Activated T-helper 2 cell treated with anti-CD3 and anti-CD28 coated beads, Interferon-gamma antibody, Interleukin-2, Interleukin-4, amounts not matched to agents 10 μg/mL and 5 μg/mL and 100 μg/mL, durations not matched to agents 14 hours and 24 hours and 36 hours (primary cell): Measurements from ENCODE around the gene ATOH1. TPM values are rescaled to one million over a fixed set of nuclear protein-coding genes. Genes with fewer than 3 reads are reported as not detected.

Source experiments
- DNase-seq: peaks from one replicate; pipeline ENCODE4 v3.0.0; 2021; ENCODE audit warnings: low spot score
- H3K27ac Mint-ChIP-seq: one replicate; pipeline ENCODE4 v1.8.0; 2021; ENCODE audit warnings: mixed read lengths
- H3K27me3 Mint-ChIP-seq: one replicate; pipeline ENCODE4 v1.8.0; 2021; ENCODE audit warnings: low read depth, mixed read lengths
- H3K36me3 Mint-ChIP-seq: one replicate; pipeline ENCODE4 v1.8.0; 2021; ENCODE audit warnings: low read depth, mixed read lengths
- H3K4me1 Mint-ChIP-seq: one replicate; pipeline ENCODE4 v1.8.0; 2021; ENCODE audit warnings: low read depth, mixed read lengths
- H3K4me3 Mint-ChIP-seq: one replicate; pipeline ENCODE4 v1.8.0; 2021; ENCODE audit warnings: low read depth, mild to moderate bottlenecking, moderate library complexity, mixed read lengths
- H3K9me3 Mint-ChIP-seq: one replicate; pipeline ENCODE4 v1.8.0; 2021; ENCODE audit warnings: mixed read lengths
- intact Hi-C: fragments of 100-400 bp; cut with micrococcal nuclease; formaldehyde crosslinking; loops from one replicate; pipeline ENCODE4 v1.15.1; 2023
- total RNA-seq: library from RNA; stranded (reverse); gene quantifications from 2 replicates; pipeline ENCODE4 v1.2.3, GENCODE V29; 2022

Gene ATOH1, protein sequence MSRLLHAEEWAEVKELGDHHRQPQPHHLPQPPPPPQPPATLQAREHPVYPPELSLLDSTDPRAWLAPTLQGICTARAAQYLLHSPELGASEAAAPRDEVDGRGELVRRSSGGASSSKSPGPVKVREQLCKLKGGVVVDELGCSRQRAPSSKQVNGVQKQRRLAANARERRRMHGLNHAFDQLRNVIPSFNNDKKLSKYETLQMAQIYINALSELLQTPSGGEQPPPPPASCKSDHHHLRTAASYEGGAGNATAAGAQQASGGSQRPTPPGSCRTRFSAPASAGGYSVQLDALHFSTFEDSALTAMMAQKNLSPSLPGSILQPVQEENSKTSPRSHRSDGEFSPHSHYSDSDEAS
- not detected in 2 replicates for total RNA-seq

DNA sequence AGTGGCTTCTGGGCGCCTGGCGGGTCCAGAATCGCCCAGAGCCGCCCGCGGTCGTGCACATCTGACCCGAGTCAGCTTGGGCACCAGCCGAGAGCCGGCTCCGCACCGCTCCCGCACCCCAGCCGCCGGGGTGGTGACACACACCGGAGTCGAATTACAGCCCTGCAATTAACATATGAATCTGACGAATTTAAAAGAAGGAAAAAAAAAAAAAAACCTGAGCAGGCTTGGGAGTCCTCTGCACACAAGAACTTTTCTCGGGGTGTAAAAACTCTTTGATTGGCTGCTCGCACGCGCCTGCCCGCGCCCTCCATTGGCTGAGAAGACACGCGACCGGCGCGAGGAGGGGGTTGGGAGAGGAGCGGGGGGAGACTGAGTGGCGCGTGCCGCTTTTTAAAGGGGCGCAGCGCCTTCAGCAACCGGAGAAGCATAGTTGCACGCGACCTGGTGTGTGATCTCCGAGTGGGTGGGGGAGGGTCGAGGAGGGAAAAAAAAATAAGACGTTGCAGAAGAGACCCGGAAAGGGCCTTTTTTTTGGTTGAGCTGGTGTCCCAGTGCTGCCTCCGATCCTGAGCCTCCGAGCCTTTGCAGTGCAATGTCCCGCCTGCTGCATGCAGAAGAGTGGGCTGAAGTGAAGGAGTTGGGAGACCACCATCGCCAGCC, at the start of gene ATOH1:
TSS of gene ATOH1 (plus strand) at position 422 of the 663 bp plus-strand sequence. CDS start at position 596, 174 bp downstream.
- Mint-ChIP-seq H3K27me3 (peaks cover 68% of the 10 kb centered on the region), H3K4me1 (peaks cover 6% of the 10 kb centered on the region), H3K36me3 (no peaks in the 10 kb centered on the region), H3K27ac (no peak within 1 kb of the TSS), H3K9me3 (no peaks in the 10 kb centered on the region), H3K4me3 (peak within 1 kb of the TSS; percentile 60)
- intact Hi-C loops: no loop called here
- DNase-seq: no peak

DNA sequence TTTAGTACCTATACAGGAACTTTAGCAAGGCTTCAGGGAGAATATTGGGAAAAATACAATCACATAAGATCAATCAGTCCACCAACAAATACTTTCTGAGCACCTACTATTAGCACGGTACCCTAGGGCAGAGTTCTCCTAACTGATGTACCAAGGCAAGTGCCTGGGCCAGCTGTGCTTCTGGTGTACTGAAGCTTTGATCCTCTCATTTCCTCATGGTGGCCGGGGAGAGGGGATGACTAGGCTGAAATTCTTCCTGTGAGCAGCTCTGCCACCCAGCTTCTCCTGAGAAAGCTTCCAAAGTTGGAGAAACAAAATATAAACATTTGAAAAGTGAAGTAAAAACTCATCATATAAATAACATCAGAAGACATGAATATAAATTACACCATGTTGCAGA, 49.3 kb upstream of the ATOH1 start:
- no peak for DNase-seq
- H3K4me3 Mint-ChIP-seq: no peak overlapping the region
- no peaks in the 10 kb centered on the region for H3K36me3 Mint-ChIP-seq
- intact Hi-C loops: no loop called here
- no peaks in the 10 kb centered on the region for H3K9me3 Mint-ChIP-seq
- H3K27me3 Mint-ChIP-seq: no peaks in the 10 kb centered on the region
- H3K27ac Mint-ChIP-seq: no peak overlapping the region
- H3K4me1 Mint-ChIP-seq: no peaks in the 10 kb centered on the region

DNA sequence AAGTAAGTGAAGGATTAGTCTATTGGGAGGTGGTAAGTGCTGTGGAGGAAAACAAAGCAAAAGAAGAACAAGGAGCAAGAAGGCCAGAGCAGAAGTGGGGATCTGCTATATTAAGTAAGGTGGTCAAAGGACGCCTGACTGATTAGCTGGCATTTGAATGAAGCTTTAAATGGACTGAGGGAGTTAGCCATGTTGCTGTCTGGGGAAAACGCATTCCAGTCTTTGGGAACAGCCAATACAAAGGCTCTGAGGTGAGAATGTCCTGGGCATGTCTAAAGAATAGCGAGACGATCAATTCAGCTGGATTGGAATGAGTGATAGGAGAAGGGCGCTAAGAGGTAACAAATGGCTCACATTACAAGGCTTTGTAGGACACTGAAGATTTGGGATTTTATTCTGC, 48.5 kb upstream of the ATOH1 start:
- Mint-ChIP-seq H3K27me3 (no peaks in the 10 kb centered on the region), H3K9me3 (no peaks in the 10 kb centered on the region), H3K27ac (no peak overlapping the region), H3K4me3 (no peak overlapping the region), H3K4me1 (no peaks in the 10 kb centered on the region), H3K36me3 (no peaks in the 10 kb centered on the region)
- intact Hi-C loops: no loop called here
- no peak for DNase-seq

DNA sequence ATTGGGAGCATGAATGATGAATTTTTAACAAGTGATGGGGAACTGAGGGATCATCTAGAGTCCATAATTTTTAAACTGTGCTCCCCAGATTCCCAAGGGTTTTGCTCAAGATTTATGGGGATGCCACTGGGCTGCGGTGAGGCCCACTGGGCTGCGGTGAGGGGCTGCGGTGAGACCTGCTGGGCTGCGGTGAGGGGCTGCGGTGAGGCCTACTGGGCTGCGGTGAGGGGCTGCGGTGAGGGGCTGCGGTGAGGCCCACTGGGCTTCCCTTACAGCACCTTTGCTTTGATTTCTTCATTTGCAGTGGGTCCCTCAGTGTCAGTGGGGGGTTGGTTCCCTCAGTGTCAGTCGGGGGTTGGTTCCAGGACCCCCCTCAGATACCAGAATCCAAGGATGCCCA, 47.4 kb upstream of the ATOH1 start:
- intact Hi-C loops: no loop called here
- H3K4me3 Mint-ChIP-seq: no peak overlapping the region
- no peaks in the 10 kb centered on the region for H3K27me3 Mint-ChIP-seq
- DNase-seq: no peak
- no peak overlapping the region for H3K27ac Mint-ChIP-seq
- H3K36me3 Mint-ChIP-seq: no peaks in the 10 kb centered on the region
- H3K9me3 Mint-ChIP-seq: no peaks in the 10 kb centered on the region
- H3K4me1 Mint-ChIP-seq: no peaks in the 10 kb centered on the region

DNA sequence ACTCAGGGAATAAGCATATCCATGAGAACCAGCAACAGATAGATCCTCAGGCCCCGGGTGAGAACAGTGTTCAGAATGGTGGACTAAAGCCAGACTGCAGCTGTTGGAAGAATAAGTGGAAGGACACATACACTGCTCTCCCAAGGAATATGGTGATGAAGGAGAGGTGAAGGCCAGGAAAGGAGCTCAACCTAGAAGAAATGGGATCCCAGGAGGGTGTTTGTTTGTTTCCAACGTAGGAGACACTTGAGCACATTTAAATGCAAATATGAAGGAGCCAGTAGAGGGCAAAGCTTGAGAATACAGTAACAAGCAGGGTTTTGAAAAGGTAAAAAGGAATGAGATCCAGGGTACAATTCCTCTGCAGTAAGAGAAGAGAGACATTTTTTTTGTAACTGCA, 42.4 kb upstream of the ATOH1 start:
- Mint-ChIP-seq H3K4me3 (no peak overlapping the region), H3K27me3 (no peaks in the 10 kb centered on the region), H3K36me3 (no peaks in the 10 kb centered on the region), H3K4me1 (no peaks in the 10 kb centered on the region), H3K27ac (no peak overlapping the region), H3K9me3 (no peaks in the 10 kb centered on the region)
- intact Hi-C loops: no loop called here
- no peak for DNase-seq

DNA sequence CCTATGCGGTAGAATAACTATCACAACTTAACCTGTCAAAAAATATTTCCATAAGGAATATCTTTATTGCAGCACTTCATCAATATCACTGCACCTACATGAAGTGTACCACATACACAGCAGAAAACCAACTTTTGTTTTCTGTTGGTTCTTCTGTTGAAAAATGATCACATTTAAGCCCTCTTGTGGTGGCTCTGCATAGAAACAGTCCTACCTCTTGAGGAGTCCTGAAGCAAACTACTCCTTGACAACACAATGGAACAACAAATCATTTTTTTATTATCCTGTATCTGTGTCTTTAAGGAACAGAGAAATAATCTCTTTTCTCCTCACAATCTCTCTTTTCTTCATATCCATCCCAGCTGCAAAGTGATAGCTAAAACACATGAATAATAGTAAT, 39.8 kb upstream of the ATOH1 start:
- no peaks in the 10 kb centered on the region for H3K36me3 Mint-ChIP-seq

DNA sequence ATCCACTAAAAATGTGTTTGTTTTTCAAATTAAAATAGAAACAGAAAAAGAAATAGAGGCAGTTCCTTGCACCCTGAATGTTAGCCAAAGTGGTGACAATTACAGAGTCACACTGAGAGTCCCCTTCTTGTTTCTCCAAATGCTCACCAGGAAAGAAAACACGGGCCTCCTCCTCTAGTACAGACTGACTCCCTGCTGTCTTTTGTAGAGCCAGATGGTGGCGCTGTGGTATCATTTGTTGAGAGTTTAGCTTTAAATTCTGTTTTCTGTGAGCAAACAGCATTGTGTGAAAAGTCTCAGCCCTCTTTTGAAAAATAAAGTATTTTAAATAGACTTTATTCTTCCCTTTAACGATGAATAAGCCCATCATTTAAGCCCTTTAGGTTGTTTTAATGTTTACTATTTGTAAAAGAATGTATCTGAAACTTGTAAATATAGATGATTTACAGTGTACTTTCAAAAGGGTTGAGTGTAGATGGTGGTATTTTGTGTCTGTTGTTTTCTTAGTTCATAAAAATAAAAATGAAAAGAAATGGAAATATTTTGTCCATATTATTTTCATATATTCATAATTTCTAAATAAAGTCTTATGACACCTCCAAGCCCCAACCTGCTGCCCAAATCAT, 36.9 kb upstream of the ATOH1 start:
- Mint-ChIP-seq H3K27me3 (peaks cover 2% of the 10 kb centered on the region), H3K4me3 (no peak overlapping the region), H3K27ac (no peak overlapping the region), H3K9me3 (no peaks in the 10 kb centered on the region), H3K4me1 (no peaks in the 10 kb centered on the region), H3K36me3 (no peaks in the 10 kb centered on the region)
- intact Hi-C loops: loop anchor here (5.0 to 10.0 kb wide), 4 partner anchors 336 to 803 kb away; no protein-coding TSS in a partner anchor
- DNase-seq: peak; percentile 13

More for the DNA sequence above, 39.8 kb upstream of the ATOH1 start:
- no peaks in the 10 kb centered on the region for H3K27me3 Mint-ChIP-seq
- H3K4me3 Mint-ChIP-seq: no peak overlapping the region
- H3K27ac Mint-ChIP-seq: no peak overlapping the region
- H3K9me3 Mint-ChIP-seq: no peaks in the 10 kb centered on the region
- DNase-seq: no peak
- H3K4me1 Mint-ChIP-seq: no peaks in the 10 kb centered on the region
- intact Hi-C loops: no loop called here

DNA sequence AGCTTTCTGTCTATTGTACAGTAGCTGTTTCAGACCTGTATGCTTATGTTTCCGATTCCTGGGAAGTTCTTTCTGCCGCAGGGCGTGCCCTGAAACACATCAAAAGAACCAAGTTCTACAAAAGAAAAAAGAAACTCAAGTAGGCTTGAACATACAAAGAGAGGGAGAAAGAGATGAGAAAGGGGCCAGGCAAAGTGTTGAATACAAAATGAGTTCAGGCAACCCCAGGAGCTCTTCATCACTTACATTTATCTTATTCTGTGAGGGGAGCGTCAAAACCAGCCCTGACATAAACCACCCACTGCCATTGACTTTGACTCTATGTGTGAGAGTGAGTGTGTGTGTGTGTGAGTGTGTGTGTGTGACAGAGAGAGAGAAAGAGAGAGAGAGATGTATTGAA, 26.5 kb upstream of the ATOH1 start:
- H3K27ac Mint-ChIP-seq: no peak overlapping the region
- DNase-seq: no peak
- intact Hi-C loops: no loop called here
- no peaks in the 10 kb centered on the region for H3K9me3 Mint-ChIP-seq
- H3K27me3 Mint-ChIP-seq: no peaks in the 10 kb centered on the region
- no peak overlapping the region for H3K4me3 Mint-ChIP-seq
- H3K4me1 Mint-ChIP-seq: no peaks in the 10 kb centered on the region
- no peaks in the 10 kb centered on the region for H3K36me3 Mint-ChIP-seq

DNA sequence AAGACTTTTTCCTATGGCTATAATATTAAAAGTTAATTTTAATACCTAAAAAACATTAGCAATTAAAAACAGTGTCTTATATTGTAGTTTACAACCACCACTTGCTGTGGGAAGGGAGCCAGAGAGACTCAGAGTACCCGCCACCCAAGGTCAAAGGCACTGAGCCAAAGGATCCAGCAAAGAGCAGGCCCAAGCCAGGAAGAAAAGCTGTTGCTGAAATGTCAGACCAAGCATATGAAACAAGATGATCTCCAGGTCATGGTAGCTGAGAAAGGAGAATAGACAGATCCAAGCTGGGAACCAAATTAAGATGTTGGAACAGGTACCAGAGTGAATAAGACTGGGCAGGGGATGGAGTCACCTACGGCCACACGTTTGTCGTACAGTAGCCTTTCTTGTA, 18.8 kb upstream of the ATOH1 start:
- no peak for DNase-seq
- no peak overlapping the region for H3K4me3 Mint-ChIP-seq
- intact Hi-C loops: no loop called here
- no peaks in the 10 kb centered on the region for H3K27me3 Mint-ChIP-seq
- no peaks in the 10 kb centered on the region for H3K9me3 Mint-ChIP-seq
- H3K4me1 Mint-ChIP-seq: no peaks in the 10 kb centered on the region
- H3K27ac Mint-ChIP-seq: no peak overlapping the region
- no peaks in the 10 kb centered on the region for H3K36me3 Mint-ChIP-seq

DNA sequence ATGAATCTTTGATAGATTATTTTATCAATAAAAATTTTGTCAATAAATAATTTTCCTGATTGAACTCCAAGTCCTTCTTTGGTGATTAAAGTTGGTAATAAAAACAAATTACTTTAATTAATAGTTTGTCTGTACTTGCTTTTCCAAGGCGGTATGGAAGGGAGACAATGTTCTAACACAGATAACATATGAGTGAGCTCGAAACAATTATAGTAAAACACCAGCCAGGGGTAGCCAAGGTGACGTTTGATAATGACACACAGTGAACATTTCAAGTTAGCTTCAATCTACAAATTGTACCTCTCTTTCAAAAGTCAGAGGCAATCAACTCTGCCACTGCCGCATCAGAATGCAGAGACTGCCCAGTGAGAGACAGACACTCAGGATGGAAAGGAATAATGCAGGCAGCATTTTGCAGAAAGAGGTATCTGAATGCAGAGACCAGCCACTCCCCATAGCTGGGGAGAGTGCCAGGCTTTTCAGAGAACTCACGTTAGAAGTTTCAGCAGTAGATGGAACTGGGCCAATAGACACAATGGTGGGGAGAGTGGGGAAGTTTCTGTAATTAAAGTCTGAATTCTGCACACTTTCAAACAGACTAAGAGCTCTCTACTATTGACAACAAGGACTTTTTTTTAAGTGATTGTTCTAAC, 18.1 kb upstream of the ATOH1 start:
- H3K27ac Mint-ChIP-seq: no peak overlapping the region
- H3K27me3 Mint-ChIP-seq: no peaks in the 10 kb centered on the region
- no peaks in the 10 kb centered on the region for H3K9me3 Mint-ChIP-seq
- no peaks in the 10 kb centered on the region for H3K36me3 Mint-ChIP-seq
- intact Hi-C loops: no loop called here
- H3K4me3 Mint-ChIP-seq: no peak overlapping the region
- no peak for DNase-seq
- no peaks in the 10 kb centered on the region for H3K4me1 Mint-ChIP-seq

DNA sequence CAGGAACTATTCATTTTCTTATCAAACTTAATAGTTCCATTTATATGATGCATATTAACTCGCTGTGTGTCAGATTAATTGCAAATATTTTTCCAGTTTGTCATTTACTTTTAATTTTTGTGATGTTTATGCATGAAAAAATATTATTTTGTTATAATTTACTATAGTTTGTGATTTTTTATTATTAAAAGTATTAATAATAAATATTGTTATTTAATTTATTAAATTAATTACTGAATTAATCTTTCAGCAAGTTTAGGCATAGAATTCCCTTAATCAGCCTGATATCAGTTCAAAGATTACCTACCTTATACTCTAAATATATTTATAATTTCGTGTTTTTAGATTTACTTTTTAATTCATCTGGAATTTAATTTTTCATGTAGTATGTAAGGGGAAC, 15.5 kb upstream of the ATOH1 start:
- Mint-ChIP-seq H3K4me3 (no peak overlapping the region), H3K27ac (no peak overlapping the region), H3K27me3 (no peaks in the 10 kb centered on the region), H3K36me3 (no peaks in the 10 kb centered on the region), H3K4me1 (no peaks in the 10 kb centered on the region), H3K9me3 (no peaks in the 10 kb centered on the region)
- intact Hi-C loops: no loop called here
- DNase-seq: no peak

DNA sequence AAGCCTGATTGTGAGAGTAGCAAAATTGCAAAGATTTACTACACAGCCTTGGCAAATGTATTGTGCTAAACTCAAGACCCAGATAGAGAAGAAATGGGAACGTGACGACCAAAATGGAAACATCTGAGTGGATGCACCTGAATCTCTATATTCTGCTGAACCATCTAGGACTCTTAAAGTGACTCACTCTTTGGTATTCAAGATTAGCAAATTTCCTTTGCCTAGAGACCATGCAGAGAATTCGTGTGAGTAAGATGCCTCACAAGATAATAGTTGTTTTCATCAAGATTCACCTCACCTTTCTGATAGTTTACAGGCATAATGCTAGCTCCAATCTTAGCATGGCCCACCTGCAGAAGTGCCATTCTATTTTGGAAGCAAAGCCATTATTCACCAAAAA, 14.4 kb upstream of the ATOH1 start:
- Mint-ChIP-seq H3K27me3 (no peaks in the 10 kb centered on the region), H3K4me3 (no peak overlapping the region), H3K27ac (no peak overlapping the region), H3K36me3 (no peaks in the 10 kb centered on the region), H3K9me3 (no peaks in the 10 kb centered on the region), H3K4me1 (no peaks in the 10 kb centered on the region)
- DNase-seq: no peak
- intact Hi-C loops: no loop called here

DNA sequence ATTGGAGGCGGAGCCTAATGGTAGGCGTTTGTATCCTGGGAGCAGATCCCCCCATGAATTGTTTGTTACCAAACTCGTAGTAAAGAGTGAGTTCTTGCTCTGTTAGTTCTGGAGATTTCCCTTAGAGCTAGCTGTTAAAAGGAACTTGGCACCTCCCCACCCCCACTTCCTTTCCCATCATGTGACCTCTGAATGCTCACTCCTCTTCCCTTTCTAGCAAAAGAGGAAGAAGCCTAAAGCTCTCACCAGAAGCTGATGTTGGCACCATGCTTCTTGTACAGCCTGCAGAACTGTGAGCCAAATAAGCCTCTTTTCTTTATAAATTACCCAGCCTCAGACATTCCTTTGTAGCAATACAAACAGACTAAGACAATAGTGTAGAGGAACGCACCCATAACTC, 13.8 kb upstream of the ATOH1 start:
- DNase-seq: no peak
- Mint-ChIP-seq H3K4me1 (no peaks in the 10 kb centered on the region), H3K27me3 (no peaks in the 10 kb centered on the region), H3K9me3 (no peaks in the 10 kb centered on the region), H3K27ac (no peak overlapping the region), H3K36me3 (no peaks in the 10 kb centered on the region), H3K4me3 (no peak overlapping the region)
- intact Hi-C loops: no loop called here
